HEK293T (cell line): ENCODE measurements around the gene GRAMD2B.

Source experiments
- BHLHE40 ChIP-seq: fragments of 450-650 bp; IDR thresholded peaks from 2 replicates; pipeline ENCODE4 v1.6.1; 2016; ENCODE audit warnings: mild to moderate bottlenecking, moderate library complexity, borderline replicate concordance
- CTBP1 ChIP-seq: fragments of 450-650 bp; IDR thresholded peaks from 2 replicates; pipeline ENCODE4 v1.6.1; 2016; ENCODE audit warnings: borderline replicate concordance
- ELF4 ChIP-seq: fragments of 450-650 bp; IDR thresholded peaks from 2 replicates; pipeline ENCODE4 v1.6.1; 2017; ENCODE audit warnings: antibody characterized with exemption
- LEF1 ChIP-seq: fragments of 450-650 bp; IDR thresholded peaks from 2 replicates; pipeline ENCODE4 v1.6.1; 2017; ENCODE audit warnings: mild to moderate bottlenecking, borderline replicate concordance
- NFRKB ChIP-seq: fragments of 450-650 bp; IDR thresholded peaks from 2 replicates; pipeline ENCODE4 v1.6.1; 2016; ENCODE audit warnings: mild to moderate bottlenecking, moderate library complexity
- SUZ12 ChIP-seq: fragments of 450-650 bp; IDR thresholded peaks from 2 replicates; pipeline ENCODE4 v1.6.1; 2016; ENCODE audit warnings: mild to moderate bottlenecking
- TARDBP ChIP-seq: fragments of 450-650 bp; IDR thresholded peaks from 2 replicates; pipeline ENCODE4 v1.6.1; 2016

- TF ChIP-seq NFRKB = no peak
- no peak for TF ChIP-seq CTBP1
- no peak for TF ChIP-seq BHLHE40
- no peak for TF ChIP-seq SUZ12
- no peak for TF ChIP-seq TARDBP
- no peak for TF ChIP-seq LEF1
- TF ChIP-seq ELF4 = no peak
Observed at GRCh38 chr5:126450346-126450745, 27.1 kb downstream of the GRAMD2B start.
